IMR-90 (cell line): ENCODE data around the gene TRAPPC10.
"Not testable (repeated sequence)": the region's sequence is repeated elsewhere in the genome, so short reads cannot be mapped to it uniquely, and the experiment has no call there.

ENCODE experiments used
- BHLHE40 ChIP-seq: fragments of 150-350 bp; IDR thresholded peaks from 2 replicates; pipeline ENCODE4 v1.6.1; 2016; ENCODE audit warnings: mild to moderate bottlenecking, low read depth, low read length
- CEBPB ChIP-seq: IDR thresholded peaks from 2 replicates; pipeline ENCODE4 v1.6.1; 2012; ENCODE audit warnings: low read depth, low read length, improper control_type of control experiment
- CHD1 ChIP-seq: IDR thresholded peaks from 2 replicates; pipeline ENCODE4 v1.6.1; 2012; ENCODE audit warnings: low read depth, low read length, improper control_type of control experiment
- ELK1 ChIP-seq: fragments of 150-350 bp; IDR thresholded peaks from 2 replicates; pipeline ENCODE4 v1.6.1; 2016; ENCODE audit warnings: low read depth, mild to moderate bottlenecking, low read length, moderate library complexity, borderline replicate concordance
- MAZ ChIP-seq: IDR thresholded peaks from 2 replicates; pipeline ENCODE4 v1.6.1; 2012; ENCODE audit warnings: low read depth, mild to moderate bottlenecking, low read length, improper control_type of control experiment, moderate library complexity, borderline replicate concordance
- MXI1 ChIP-seq: IDR thresholded peaks from 2 replicates; pipeline ENCODE4 v1.6.1; 2012; ENCODE audit warnings: low read depth, mild to moderate bottlenecking, low read length, moderate library complexity, borderline replicate concordance
- POLR2A ChIP-seq: IDR thresholded peaks from 2 replicates; pipeline ENCODE4 v1.6.1; 2012; ENCODE audit warnings: mild to moderate bottlenecking, low read depth, low read length
- RAD21 ChIP-seq: IDR thresholded peaks from 2 replicates; pipeline ENCODE4 v1.6.1; 2012; ENCODE audit warnings: low read length, improper control_type of control experiment
- SMC3 ChIP-seq: fragments of 150-350 bp; IDR thresholded peaks from 2 replicates; pipeline ENCODE4 v1.6.1; 2016; ENCODE audit warnings: low read depth, mild to moderate bottlenecking, antibody characterized with exemption, low read length, moderate library complexity
- TF ChIP-seq, protein P1 (sequence below): conservative IDR thresholded peaks from 2 replicates; pipeline ENCODE4 v1.5.1; 2012; ENCODE audit warnings: mild to moderate bottlenecking, low read depth, low read length, improper control_type of control experiment

- TF ChIP-seq RAD21, MXI1, MAZ, CEBPB, POLR2A, CHD1, ELK1, BHLHE40, SMC3: not testable (repeated sequence)
- TF ChIP-seq, protein P1, sequence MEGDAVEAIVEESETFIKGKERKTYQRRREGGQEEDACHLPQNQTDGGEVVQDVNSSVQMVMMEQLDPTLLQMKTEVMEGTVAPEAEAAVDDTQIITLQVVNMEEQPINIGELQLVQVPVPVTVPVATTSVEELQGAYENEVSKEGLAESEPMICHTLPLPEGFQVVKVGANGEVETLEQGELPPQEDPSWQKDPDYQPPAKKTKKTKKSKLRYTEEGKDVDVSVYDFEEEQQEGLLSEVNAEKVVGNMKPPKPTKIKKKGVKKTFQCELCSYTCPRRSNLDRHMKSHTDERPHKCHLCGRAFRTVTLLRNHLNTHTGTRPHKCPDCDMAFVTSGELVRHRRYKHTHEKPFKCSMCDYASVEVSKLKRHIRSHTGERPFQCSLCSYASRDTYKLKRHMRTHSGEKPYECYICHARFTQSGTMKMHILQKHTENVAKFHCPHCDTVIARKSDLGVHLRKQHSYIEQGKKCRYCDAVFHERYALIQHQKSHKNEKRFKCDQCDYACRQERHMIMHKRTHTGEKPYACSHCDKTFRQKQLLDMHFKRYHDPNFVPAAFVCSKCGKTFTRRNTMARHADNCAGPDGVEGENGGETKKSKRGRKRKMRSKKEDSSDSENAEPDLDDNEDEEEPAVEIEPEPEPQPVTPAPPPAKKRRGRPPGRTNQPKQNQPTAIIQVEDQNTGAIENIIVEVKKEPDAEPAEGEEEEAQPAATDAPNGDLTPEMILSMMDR, result not testable (repeated sequence)
These were observed 95.5 kb downstream of the TRAPPC10 start for GRCh38 chr21:44107589-44107988.
